NCI-H748 treated with DMSO at 0.1 percent for 48 hours (cell line): Measurements from ENCODE around the gene GTF2A2.
A peak's percentile ranks its signal among the peaks of the same experiment; 100 is the strongest.
"Not testable (repeated sequence)": the region's sequence is repeated elsewhere in the genome, so short reads cannot be mapped to it uniquely, and the experiment has no call there.

Experiments
- DNase-seq: peaks from one replicate; lab custom pipeline; 2025; lab: John Stamatoyannopoulos, UW

The GTF2A2 gene, protein sequence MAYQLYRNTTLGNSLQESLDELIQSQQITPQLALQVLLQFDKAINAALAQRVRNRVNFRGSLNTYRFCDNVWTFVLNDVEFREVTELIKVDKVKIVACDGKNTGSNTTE

DNA sequence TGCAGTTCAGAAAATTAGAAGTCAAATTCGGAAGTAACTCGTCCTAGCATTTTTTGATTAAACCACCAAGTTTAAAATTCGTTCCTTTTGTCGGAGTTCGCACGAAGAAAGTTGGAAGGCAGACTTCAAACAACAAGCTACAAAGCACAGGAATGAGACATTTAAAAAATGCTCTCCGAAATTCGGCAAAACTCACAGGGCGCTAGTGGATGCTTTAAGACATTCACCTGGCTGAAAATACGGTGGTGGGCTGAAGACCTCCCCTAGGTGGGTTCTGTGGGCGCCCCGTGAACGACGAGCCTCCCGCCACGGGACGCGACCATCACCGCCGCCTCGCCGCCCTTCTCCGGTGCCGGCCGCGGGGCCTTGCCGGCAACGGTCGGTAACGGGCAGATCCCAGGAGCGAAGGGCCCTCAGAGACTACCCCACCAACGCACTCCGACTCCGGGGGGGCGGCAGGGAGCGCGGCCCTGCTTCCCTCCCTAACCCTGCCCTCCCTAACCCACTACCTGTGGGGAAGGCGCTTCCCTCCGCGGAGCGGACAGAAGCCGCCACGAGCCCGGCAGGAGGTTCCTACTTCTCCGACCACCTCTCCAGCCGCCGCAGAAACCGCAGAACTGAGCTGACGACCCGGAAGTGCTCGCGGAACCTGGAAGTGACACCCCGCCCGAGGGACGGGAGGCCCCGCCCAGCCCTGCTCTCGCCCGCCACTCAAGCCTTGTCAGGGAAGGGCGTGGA is at the start of gene GTF2A2:
Gene GTF2A2 (minus strand): TSS at position 619 of the 738 bp plus-strand sequence. CDS start 5,238 bp downstream, outside the sequence.
- DNase-seq: peak; percentile 67

DNA sequence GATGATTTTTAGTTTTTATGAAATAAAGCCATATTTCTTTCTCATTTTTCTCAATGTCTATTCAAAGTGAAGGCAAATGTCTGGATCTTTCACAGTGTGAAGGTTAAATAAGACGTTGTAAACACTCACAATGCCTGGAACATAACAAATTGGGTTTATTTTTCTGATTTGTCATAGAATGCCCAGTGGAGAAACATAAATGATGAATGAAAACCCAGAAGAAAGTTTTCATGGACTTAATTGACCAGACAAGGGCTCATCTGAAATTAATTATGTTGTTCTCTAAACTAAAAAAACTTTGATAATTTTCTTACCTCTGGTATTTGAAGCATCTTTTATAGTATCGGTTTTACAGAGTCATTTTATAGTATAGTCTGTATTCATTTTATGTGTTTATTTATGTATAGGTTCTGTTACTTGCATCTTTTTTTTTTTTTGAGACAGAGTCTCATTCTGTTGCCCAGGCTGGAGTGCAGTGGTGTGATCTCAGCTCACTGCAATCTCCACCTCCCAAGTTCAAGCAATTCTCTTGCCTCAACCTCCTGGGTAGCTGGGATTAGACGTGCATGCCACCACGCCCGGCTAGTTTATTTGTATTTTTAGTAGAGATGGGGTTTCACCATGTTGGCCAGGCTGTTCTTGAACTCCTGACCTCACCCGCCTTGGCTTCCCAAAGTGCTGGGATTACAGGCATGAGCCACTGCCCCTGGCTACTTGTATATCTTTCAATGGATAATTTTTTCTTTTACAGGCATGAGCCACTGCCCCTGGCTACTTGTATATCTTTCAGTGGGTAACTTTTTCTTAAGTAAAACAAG is 46.9 kb upstream of the GTF2A2 start:
- no peak for DNase-seq

DNA sequence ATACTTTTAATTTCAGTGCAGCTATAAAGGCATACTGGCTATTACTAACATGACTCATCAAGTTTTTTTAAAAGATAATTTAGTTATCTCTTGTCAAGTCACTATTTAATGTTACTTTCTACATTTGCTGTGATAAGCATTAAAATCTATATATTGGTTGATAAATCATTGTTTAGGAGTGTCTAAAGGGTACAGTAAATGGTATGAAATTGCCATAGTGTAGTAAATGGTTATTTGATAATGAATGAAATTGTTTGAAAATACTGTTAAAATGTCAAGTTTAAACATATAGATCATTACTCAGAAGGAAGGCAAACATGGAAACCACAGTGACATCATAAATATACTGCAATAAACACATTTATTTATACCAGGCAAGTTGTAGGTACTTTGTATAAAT is 45.0 kb upstream of the GTF2A2 start:
- DNase-seq: no peak

DNA sequence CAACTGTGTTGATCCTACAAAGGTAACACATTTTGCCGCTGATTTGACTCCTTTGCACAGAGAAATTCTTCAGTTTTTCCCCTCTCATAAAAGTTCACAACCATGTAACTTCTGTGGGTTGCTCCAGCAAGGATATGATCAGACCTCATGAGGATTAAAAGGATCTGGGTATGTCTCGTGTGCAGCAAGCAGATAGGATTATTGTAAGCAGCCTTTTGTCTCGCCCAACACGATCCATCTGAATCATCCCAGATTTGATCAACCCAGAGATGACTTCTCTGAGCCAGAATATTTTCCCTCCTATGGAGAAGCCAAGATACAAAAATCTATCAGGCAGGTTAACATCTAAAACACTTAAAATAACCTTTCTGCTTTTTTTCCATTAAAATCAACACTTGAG is 44.6 kb upstream of the GTF2A2 start:
- no peak for DNase-seq

DNA sequence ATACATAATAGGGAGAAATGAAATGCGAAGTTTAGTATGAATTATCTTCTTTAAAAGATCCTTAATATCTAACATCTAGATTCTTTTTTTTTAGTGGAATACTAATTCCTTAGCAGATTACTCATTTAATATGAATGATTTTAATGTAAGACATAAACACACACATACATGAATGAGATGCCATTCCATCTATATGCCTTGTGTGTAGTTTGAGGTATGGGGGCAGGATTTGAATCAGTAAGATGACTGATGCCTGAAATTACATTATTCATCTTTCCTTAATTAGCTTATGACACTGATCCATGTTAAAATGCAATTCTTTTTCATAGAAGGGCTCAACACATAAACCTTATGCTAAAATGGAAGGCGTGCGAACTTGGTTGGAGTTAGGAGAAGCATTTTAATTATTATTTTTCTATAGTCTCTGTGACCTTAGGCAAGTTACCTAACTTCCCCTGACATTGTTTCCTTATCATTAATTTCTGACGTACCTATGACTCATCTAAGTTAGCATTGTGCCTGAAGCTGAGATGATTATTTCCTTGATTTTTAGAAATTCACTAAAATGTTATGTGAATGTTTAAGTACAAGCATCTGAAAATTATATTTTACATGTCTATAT is 42.6 kb upstream of the GTF2A2 start:
- no peak for DNase-seq

DNA sequence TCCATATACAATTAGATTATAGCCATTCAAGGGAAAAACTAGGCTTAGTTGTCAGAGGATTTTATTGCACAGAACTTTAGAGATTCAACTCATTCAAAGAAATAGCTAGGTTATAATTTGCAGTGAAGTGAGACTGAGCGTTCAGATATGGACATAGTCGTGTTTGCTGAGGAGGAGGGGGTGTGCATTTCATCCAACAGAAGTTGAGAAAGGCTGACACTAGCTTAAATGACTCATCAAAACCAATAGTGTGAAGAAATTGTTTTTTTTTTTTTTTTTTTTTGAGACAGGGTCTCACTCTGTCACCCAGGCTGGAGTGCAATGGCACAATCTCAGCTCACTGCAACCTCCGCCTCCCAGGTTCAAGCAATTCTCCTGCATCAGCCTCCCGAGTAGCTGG is 40.8 kb upstream of the GTF2A2 start:
- not testable (repeated sequence) for DNase-seq

DNA sequence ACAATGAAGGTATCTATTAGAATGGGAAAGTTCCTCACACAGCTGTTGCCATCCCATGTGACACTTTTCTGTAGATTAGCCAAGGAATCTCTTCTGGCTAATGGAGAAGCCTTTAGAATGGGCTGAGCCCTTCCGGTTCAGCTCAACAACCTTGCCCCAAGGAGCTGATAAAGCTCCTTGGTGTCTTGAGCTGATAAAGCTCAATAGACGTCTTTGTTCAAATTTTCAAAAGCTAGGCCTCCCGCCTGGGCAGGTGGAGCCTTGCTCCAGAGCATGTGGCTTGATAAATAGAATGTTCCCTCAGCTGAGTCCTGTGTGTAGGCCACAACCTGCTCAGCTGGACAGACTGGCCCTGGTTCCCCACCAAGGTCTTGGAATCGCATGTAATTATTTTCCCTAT is 39.0 kb upstream of the GTF2A2 start:
- DNase-seq: no peak

DNA sequence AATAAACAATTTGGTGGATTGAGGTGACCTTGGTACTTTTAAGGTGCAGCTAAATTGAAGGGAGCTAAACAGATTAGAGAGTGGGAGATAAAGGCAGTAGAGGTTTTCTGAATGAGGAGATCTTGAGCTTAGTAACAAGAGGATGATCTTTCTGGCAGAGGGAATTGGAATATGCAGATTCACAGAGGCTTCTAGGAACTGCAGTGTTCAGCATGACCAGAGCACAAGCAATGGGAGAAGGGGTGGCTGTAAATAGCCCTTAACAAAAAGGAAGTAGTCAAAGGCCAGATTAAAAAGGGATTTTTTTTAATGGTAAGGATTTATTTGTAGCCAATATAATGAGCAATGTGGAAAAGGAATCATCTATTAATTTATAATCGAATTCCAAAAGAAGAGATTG is 37.5 kb upstream of the GTF2A2 start:
- DNase-seq: no peak

DNA sequence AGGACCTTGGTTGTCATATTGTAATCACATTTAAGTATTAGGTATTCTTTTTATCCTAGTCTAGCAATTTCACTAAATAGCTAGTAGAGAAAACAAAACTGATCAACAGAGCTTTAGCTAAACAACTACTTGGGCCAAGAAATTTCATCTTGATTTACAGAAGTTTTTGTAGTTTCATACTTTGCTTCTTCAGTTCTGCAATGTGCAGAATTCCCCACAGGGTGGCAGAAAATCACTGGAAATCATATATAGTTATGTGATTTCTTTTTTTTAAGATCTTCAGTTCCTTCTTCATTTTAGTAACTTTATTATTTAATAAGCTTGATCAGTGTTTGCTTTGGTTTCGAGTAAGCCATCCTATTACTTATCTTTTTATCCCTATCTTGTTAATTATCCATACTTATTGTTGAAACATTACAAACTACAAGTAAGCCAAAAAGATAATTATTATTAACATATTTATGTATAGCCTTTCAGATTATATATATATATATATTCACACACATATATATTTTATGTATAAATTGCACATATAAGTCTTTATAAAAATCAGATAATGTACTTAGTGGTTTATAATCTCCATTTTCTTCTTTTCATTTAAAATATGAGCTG is 34.0 kb upstream of the GTF2A2 start:
- DNase-seq: no peak

DNA sequence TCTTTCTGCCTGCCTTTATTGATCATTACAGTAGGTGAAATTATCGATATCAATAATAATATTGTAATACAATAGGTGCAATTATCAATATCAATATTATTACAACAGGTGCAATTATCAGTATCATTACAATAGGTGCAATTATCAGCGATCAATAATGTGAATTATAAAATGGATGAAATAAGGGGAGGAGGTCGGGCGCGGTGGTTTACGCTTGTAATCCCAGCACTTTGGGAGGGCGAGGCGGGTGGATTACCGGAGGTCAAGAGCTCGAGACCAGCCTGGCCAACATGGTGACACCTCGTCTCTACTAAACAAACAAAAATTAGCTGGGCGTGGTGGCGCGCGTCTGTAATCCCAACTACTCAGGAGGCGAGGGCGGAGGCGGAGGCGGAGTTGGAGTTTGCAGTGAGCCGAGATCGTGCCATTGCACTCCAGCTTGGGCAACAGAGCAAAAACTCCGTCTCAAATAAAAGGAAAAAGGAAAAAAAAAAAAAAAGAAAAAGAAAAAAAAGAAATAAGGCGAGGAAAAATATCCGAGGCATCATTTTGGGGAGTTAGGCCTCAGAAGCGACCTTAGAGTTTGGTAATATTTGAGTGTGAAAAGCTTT is 32.4 kb upstream of the GTF2A2 start:
- DNase-seq: peak; percentile 22

DNA sequence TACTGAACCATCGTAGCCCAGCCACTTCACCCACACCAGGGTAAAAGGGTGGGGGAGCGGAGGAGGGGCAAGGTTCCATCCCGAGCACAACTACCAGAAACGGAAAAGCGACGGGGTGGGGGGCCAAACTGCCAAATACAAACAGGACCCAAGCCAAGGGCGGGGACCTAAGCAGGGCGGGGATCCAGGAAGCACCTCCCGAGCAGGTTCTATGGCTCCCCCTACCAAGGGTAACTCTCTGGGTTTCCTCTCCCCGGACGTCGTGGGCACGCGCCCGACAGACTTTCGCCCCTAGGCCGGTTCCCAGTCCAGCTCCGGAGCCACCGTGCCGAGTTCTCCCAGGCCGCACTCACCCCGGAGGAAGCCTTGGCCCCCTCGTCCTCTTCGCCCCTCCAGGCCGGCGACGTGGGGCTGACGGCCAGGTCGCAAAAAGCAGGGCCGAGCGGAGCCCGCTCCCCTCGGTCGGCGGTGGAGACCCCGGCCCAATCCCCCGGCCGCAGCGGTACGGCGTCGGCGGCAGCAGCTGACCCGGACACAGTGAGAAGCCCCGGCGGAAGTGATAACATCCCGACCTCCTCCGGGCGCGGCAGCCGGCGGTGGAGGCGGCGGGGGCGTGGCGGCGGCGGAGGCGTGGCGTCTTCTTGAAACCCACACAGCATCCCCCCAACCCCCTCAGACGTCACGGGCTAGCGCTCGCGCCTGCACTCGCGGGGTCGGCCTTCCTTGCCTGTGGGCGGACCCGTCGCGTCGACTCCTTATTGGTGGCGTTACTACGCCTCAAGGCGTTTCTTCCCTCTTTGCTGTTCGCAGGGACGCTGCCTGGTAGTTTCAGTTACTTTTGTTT is 31.7 kb upstream of the GTF2A2 start, which contains the start of gene BNIP2:
Gene BNIP2 (minus strand): TSS at position 539 of the 844 bp plus-strand sequence. CDS start 6,863 bp downstream, outside the sequence.
- peak; percentile 60 for DNase-seq

DNA sequence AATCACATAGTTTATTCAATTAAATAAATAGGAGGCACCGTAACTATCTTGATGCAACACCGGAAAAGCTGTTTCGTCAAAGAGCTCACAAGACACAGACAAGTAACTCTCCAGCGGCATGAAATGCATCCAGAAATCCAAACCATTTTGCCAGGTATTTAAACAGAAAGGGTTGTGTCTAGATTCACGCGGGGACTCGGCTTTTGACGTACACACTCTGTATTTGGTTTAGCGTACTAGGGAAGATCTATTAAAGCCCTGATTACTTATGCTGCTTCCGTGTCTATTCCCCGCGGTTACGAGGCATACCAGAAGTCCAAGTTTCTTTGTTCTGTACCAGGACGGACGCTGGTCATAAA is 31.1 kb upstream of the GTF2A2 start:
- no peak for DNase-seq

DNA sequence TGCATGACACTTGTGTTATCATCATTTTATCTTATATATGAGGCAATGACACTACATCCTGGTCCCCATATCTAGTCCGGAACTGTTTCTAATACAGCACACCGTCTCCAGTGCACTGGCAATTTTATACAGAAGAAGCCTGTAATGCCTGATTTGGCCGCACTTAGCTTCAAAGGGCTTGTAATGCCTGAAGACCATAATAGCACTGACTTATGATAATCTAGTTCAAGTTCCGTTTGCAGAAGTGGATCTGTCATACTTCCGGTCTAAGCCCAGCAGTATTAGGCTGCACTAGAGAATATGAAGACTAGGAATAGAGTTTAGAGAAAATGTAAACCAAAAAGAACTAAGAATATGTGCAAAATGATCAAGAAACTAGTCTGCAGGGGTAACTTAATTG is 30.5 kb upstream of the GTF2A2 start:
- DNase-seq: no peak

DNA sequence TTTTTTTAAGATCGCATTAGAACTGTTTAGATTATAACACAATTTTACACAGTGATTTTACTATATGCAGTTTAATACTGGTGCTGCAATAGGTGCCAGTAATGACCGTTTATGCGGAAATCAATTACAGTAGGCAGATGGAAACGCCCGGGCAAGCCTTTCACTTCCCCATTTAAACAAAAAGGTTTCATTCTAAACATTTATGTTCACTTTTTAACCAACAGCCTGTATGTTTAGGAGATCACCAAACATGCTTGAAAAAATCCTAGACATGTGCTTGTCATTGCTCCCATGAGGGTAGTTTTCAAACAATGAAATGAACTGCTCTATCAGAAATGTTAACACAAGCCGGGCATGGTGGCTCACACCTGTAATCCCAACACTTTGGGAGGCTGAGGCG is 29.1 kb upstream of the GTF2A2 start:
- DNase-seq: no peak

DNA sequence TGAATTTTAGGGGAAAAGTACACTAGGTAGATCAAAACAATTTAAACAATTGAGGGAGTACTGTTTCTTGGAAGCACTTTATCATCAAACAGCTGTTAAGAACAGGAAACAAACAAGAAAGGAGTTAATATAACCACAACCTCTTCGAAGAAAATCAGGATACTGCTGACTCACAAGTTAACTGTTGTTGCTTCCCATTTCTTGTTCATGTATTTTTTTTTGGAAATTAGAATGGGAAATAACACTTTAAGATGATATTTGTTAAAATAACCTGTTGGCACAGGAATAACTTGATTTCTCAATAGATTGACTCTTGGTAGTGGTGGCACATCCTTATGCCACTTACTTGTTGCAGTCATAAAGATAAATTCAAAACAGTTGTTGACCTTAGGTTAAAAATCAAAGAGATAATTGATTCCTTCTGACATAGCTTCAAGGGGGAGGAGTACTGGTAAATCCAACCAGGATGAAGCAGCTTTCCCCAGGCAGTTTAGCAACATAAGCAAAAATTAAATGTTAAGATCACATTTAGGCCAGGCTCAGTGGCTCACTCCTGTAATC is 28.5 kb upstream of the GTF2A2 start:
- no peak for DNase-seq

DNA sequence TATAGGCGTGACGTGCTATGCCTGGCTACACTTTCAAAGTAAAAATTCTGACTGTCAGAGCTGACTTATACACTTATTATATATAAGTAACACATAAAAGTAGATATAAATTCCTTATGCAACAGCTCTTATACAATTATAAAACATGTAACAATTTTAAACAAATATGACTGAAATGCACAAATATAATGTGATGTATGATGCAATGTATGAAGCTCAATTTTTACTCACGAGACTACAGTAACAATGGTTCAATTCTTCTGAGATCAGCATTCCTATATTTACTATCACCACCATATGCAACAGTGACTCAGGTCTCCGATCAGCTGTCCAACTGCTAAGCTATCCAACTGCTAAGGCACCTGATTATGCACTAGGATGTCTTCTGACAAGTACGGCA is 23.6 kb upstream of the GTF2A2 start:
- no peak for DNase-seq

DNA sequence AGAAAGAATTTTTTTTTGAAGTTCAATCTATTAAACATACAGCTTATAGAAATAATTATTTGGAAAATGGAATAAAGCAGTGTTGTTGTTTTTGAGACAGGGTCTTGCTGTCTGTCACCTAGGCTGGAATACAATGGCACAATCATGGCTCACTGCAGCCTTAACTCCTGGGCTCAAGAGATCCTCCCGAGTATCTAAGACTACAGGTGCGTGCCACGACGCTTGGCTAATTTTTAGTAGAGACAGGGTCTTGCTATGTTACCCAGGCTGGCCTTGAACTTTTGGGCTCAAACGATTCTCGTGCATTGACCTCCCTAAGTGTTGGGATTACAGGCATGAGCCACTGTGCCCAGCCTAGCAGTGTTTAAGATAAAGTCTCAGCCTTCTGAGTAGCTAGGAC is 23.0 kb upstream of the GTF2A2 start:
- DNase-seq: no peak

DNA sequence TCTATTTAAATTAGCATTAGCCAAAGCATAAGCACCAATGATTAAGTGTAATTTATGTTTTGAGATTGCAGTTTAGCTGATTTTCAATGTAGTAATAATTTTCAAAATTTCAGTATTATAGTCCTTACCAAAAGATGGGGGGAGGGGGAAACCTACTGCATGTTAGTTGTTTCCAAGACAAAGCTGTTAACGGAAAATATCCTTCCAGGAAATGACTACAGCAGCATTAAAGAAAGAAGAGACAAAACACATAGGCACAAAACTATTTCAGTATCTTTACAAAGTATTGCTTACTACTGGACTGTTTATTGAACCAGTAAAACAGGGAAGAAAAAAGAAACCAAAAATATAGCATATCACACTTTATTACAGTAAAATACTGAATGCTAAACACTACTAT is 21.3 kb upstream of the GTF2A2 start:
- no peak for DNase-seq

DNA sequence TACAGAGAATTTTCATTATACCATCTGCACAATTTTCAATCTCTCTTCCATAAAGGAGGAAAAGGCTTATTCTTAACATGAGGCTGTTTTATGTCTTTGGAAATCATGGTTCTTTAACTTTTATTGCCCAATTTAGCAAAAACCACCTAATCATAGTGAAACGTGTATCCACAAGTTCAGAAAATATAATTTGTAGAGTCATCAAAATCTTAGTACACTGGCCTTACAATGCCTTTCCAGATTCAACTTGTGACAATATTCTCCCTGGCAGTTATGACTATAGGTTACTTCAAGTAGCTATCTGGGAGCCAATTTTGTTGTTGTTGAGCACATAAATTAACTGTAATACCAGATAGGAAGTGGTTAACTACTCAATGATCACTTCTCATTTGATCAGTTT is 20.9 kb upstream of the GTF2A2 start:
- no peak for DNase-seq

DNA sequence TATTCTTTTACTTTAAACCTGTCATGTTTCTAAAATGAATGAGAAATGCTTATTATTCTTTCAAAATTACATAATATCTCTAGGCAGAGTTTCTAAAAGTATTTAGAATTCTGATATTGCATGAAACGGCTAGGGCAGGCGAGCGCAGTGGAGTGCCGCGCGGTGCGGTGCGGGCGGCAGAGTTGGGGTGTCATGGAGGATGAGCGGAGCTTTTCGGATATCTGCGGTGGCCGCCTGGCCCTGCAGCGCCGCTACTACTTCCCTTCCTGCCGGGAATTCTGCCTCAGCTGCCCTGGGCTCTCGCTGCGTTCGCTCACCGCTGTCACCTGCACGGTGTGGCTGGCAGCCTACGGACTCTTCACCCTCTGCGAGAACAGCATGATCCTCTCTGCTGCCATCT is 19.2 kb upstream of the GTF2A2 start:
- DNase-seq: no peak
